CD14-positive monocyte (primary cell): ENCODE results near the gene IFIT5. TPM values are rescaled to one million over a fixed set of nuclear protein-coding genes. Genes with fewer than 3 reads are reported as not detected.
A peak's percentile ranks its signal among the peaks of the same experiment; 100 is the strongest.

Source experiments
- DNase-seq, 3 donors: peaks; one replicate each; pipeline ENCODE4 v3.0.0-alpha.2; 2011 to 2022
- H2AFZ ChIP-seq: 2 replicates; pipeline ENCODE4 v1.6.0; 2012; ENCODE audit warnings: mild to moderate bottlenecking, low read depth, low read length, inconsistent platforms; ENCODE audit not compliant: insufficient read depth, poor library complexity, severe bottlenecking
- H3K27ac ChIP-seq, 2 donors: 1 replicate in 1 of 2; 2 replicates in 1 of 2; pipeline ENCODE4 v1.5.1; 2012 to 2013; ENCODE audit warnings: low read length in 2 of 2, control low read depth in 1 of 2, inconsistent platforms in 1 of 2, low read depth in 1 of 2, mild to moderate bottlenecking in 1 of 2
- H3K27me3 ChIP-seq, 2 donors: one replicate each; pipeline versions ENCODE4 v1.6.0 to v1.6.1; 2011 to 2013; ENCODE audit warnings: low read length in 2 of 2; ENCODE audit not compliant: control insufficient read depth in 2 of 2, insufficient read depth in 2 of 2
- H3K36me3 ChIP-seq, 2 donors: replicated peaks in 1 of 2; 1 replicate in 1 of 2; 2 replicates in 1 of 2; pipeline versions ENCODE4 v1.5.1 to v1.6.1; 2012 to 2013; ENCODE audit warnings: low read length in 2 of 2, control low read depth in 1 of 2, inconsistent platforms in 1 of 2, mild to moderate bottlenecking in 1 of 2; ENCODE audit not compliant: insufficient read depth in 2 of 2, control insufficient read depth in 1 of 2
- H3K4me1 ChIP-seq, 2 donors: 1 replicate in 1 of 2; 2 replicates in 1 of 2; pipeline versions ENCODE4 v1.5.1 to v1.6.1; 2012 to 2013; ENCODE audit warnings: low read length in 2 of 2, control low read depth in 1 of 2, inconsistent platforms in 1 of 2, mild to moderate bottlenecking in 1 of 2, moderate library complexity in 1 of 2; ENCODE audit not compliant: insufficient read depth in 2 of 2, control insufficient read depth in 1 of 2
- H3K4me2 ChIP-seq: replicated peaks from 2 replicates; pipeline ENCODE3; 2012; ENCODE audit warnings: low read length, moderate library complexity, mild to moderate bottlenecking; ENCODE audit not compliant: poor library complexity, severe bottlenecking; ENCODE audit errors: extremely low read depth
- H3K4me3 ChIP-seq, 3 experiments: fragments of 200-600 bp in 1 of 3; sonication (generic) in 1 of 3; replicated peaks in 1 of 3; 1 replicate in 2 of 3; 2 replicates in 1 of 3; pipeline ENCODE4 v1.5.1; 2011 to 2013; ENCODE audit warnings: low read length in 3 of 3, mild to moderate bottlenecking in 3 of 3, control low read depth in 2 of 3, low read depth in 2 of 3, inconsistent platforms in 1 of 3, moderate library complexity in 1 of 3
- H3K79me2 ChIP-seq: 2 replicates; pipeline ENCODE4 v1.6.0; 2012; ENCODE audit warnings: mild to moderate bottlenecking, control low read depth, inconsistent platforms, low read length, moderate library complexity; ENCODE audit not compliant: insufficient read depth
- H3K9ac ChIP-seq: 2 replicates; pipeline ENCODE4 v1.6.0; 2017; ENCODE audit warnings: low read length, mild to moderate bottlenecking; ENCODE audit not compliant: insufficient read depth, poor library complexity, severe bottlenecking
- H3K9me3 ChIP-seq, 2 donors: replicated peaks in 1 of 2; 1 replicate in 1 of 2; 2 replicates in 1 of 2; pipeline versions ENCODE4 v1.5.1 to v1.6.1; 2012 to 2013; ENCODE audit warnings: low read length in 2 of 2, control low read depth in 1 of 2; ENCODE audit not compliant: control insufficient read depth in 1 of 2, insufficient read depth in 1 of 2
- H4K20me1 ChIP-seq: 2 replicates; pipeline ENCODE4 v1.6.0; 2012; ENCODE audit warnings: mild to moderate bottlenecking, low read length, control low read depth, moderate library complexity; ENCODE audit not compliant: insufficient read depth
- H3K27ac Mint-ChIP-seq, 7 donors: one replicate each; pipeline ENCODE4 v1.8.0; 2020; ENCODE audit warnings: mild to moderate bottlenecking in 7 of 7, mixed read lengths in 7 of 7, moderate library complexity in 6 of 7, inconsistent platforms in 2 of 7
- H3K27me3 Mint-ChIP-seq, 3 donors: one replicate each; pipeline ENCODE4 v1.8.0; 2021 to 2022; ENCODE audit warnings: low read depth in 3 of 3, mild to moderate bottlenecking in 3 of 3, mixed read lengths in 3 of 3, moderate library complexity in 3 of 3, inconsistent platforms in 1 of 3
- H3K36me3 Mint-ChIP-seq, 2 donors: one replicate each; pipeline ENCODE4 v1.8.0; 2020; ENCODE audit warnings: mixed read lengths in 2 of 2, inconsistent platforms in 1 of 2, mild to moderate bottlenecking in 1 of 2
- H3K4me1 Mint-ChIP-seq: one replicate; pipeline ENCODE4 v1.8.0; 2020; ENCODE audit warnings: mild to moderate bottlenecking, mixed read lengths
- H3K4me3 Mint-ChIP-seq, 2 donors: one replicate each; pipeline ENCODE4 v1.8.0; 2020; ENCODE audit warnings: mild to moderate bottlenecking in 2 of 2, mixed read lengths in 2 of 2, moderate library complexity in 1 of 2
- H3K9me3 Mint-ChIP-seq, 7 donors: one replicate each; pipeline ENCODE4 v1.8.0; 2020 to 2022; ENCODE audit warnings: mixed read lengths in 7 of 7, mild to moderate bottlenecking in 6 of 7, moderate library complexity in 6 of 7, inconsistent platforms in 2 of 7
- WGBS: methylation state at CpG from one replicate; pipeline ENCODE4 v1.1.5; 2013; ENCODE audit warnings: missing lambda C conversion rate; ENCODE audit not compliant: insufficient coverage; 5-methylcytosine and 5-hydroxymethylcytosine counted together
- intact Hi-C, 2 donors: fragments of 100-400 bp; cut with micrococcal nuclease; formaldehyde crosslinking; loops; one replicate each; pipeline versions ENCODE4 v1.15.0 to v1.15.1; 2023
- polyA plus RNA-seq, 3 donors: library from polyadenylated mRNA; depleted of rRNA in 1 of 3; unstranded in 2 of 3; stranded (reverse) in 1 of 3; fragments of 300-500 nt in 2 of 3; fragments of >200 nt in 1 of 3; fragmentation: Illumina TruSeq in 2 of 3; gene quantifications; 1 replicate in 2 of 3; 2 replicates in 1 of 3; pipeline ENCODE4 v1.2.3, GENCODE V29; 2012 to 2021
- TF ChIP-seq, protein P1 (sequence below): fragments of 200-600 bp; IDR thresholded peaks from one replicate; pipeline ENCODE4 v1.8.0; 2022; ENCODE audit warnings: antibody characterized with exemption, mild to moderate bottlenecking

IFIT5 gene
- polyA plus RNA-seq, 3 donors: 2.4 to 8.0 (median 5.8) TPM

DNA sequence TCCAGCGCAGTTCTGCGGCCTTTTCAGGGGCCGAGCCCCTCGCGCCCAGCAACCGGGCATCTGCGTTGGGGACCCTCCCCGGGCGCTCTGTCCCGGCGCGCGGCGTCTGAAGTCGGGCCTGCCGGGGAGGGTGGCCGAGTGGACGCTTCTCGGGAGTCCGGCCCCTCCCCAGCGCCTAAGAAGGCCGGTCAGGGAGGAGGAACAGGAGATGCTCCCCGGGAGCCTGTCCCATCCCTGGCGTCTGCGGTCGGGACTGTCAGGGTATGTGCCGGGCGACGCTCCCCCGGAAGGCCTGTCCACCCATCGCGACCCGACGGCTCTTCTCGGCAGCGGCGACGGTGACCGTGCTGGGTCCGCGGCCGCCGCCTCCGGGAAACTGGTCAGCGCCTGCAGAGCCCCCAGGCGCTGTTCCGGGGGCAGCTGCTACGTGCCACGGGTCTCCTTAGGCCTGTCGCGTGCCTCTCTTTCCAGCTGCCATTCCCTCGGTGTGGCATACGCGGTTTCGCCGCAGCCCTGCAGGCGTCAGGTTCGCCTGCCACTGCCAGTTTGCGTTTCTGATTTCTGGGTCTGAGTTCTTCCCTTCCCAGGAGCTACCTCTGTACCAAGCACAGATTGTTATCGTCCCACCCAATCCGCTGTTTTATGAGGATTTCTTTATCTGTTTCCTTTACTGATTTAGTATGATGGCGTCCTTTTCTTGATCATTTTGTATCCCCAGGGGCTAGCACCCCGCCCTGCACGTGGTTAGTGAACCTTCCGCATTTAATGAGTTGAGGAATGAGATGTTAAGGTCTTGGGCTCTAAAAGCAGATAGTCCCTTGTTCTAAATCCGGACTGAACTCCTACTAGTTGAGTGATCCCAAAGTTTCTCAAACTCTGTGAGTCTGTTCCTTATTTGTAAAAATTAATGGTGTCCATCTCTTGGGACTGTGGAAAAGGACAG is 782 bp downstream of the IFIT5 start:
- H3K79me2 ChIP-seq: peaks cover 52% of the 10 kb centered on the region
- under 1% methylated on average over 61 of the region's 66 CpGs for WGBS

DNA sequence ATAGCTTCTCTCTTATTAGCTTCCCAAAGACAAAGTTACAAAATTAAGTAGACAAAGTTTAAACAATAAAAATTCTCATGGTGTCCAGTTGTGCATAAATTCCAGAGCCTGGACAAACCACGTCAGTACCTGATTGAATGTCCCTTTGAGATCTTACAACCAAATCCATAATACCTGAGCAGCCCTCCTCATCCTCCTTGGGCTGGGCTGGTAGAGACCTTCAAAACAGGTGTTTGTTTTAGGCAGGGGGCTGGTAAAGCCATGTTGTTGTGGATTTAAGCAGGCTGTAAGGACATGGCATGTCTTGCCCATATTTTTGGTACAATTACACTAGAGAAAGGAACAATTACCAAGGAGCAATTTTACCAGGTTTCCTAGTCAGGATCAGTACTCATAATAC is 2.1 kb downstream of the IFIT5 start:
- TF ChIP-seq, protein P1, sequence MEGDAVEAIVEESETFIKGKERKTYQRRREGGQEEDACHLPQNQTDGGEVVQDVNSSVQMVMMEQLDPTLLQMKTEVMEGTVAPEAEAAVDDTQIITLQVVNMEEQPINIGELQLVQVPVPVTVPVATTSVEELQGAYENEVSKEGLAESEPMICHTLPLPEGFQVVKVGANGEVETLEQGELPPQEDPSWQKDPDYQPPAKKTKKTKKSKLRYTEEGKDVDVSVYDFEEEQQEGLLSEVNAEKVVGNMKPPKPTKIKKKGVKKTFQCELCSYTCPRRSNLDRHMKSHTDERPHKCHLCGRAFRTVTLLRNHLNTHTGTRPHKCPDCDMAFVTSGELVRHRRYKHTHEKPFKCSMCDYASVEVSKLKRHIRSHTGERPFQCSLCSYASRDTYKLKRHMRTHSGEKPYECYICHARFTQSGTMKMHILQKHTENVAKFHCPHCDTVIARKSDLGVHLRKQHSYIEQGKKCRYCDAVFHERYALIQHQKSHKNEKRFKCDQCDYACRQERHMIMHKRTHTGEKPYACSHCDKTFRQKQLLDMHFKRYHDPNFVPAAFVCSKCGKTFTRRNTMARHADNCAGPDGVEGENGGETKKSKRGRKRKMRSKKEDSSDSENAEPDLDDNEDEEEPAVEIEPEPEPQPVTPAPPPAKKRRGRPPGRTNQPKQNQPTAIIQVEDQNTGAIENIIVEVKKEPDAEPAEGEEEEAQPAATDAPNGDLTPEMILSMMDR: no peak
- Mint-ChIP-seq H3K4me1 (peaks cover 47% of the 10 kb centered on the region), H3K4me3 (peak overlapping the region in 1 of 2 donors; percentile 99), H3K9me3 (peaks cover 5 to 10% (median 9%) of the 10 kb centered on the region in 7 donors), H3K27me3 (peaks cover 0 to 6% (median 0%) of the 10 kb centered on the region in 3 donors), H3K27ac (no peak overlapping the region), H3K36me3 (peaks cover 35 to 46% of the 10 kb centered on the region in 2 donors)
- no peak overlapping the region for H3K27ac ChIP-seq
- peak overlapping the region in 1 of 3 experiments; percentile 95 for H3K4me3 ChIP-seq
- H2AFZ ChIP-seq: no peak overlapping the region
- H3K9me3 ChIP-seq: peaks cover 6% of the 10 kb centered on the region in 2 donors
- peaks cover 52% of the 10 kb centered on the region for H3K79me2 ChIP-seq
- no peak overlapping the region for H3K9ac ChIP-seq
- peaks cover 14 to 38% of the 10 kb centered on the region in 2 donors for H3K36me3 ChIP-seq
- intact Hi-C loops: loop anchor here in 1 of 2 donors (10.0 kb wide), 1 partner anchor 112 kb away; the partner anchor contains the start of gene IFIT2
- peaks cover 53% of the 10 kb centered on the region for H4K20me1 ChIP-seq
- peak overlapping the region; percentile 76 for H3K4me2 ChIP-seq
- no peaks in the 10 kb centered on the region for H3K27me3 ChIP-seq
- no peak for DNase-seq
- whole genome bisulfite sequencing: no CpG with 5 or more reads among the region's 1 CpG
- H3K4me1 ChIP-seq: peaks cover 21 to 25% of the 10 kb centered on the region in 2 donors

More for the DNA sequence above, 782 bp downstream of the IFIT5 start:
- Histone ChIP-seq H4K20me1 (peaks cover 40% of the 10 kb centered on the region), H3K4me2 (peak overlapping the region; percentile 76), H3K36me3 (peaks cover 9 to 25% of the 10 kb centered on the region in 2 donors), H3K27ac (peak overlapping the region; percentile 89 to 94), H3K9me3 (peaks cover 6% of the 10 kb centered on the region in 2 donors), H3K4me1 (peaks cover 29 to 36% of the 10 kb centered on the region in 2 donors), H2AFZ (peak overlapping the region; percentile 97), H3K27me3 (no peaks in the 10 kb centered on the region), H3K4me3 (peak overlapping the region; percentile 71 to 95 (median 72)), H3K9ac (peak overlapping the region; percentile 96)
- DNase-seq: peak; percentile 20 to 43 (median 40)
- peaks cover 5 to 10% (median 9%) of the 10 kb centered on the region in 7 donors for H3K9me3 Mint-ChIP-seq
- H3K27me3 Mint-ChIP-seq: peaks cover 0 to 8% (median 0%) of the 10 kb centered on the region in 3 donors
- H3K27ac Mint-ChIP-seq: peak overlapping the region; percentile 77 to 97 (median 94)
- intact Hi-C loops: loop anchor here in 1 of 2 donors (10.0 kb wide), 1 partner anchor 110 kb away; the partner anchor contains the start of gene IFIT2
- H3K4me1 Mint-ChIP-seq: peaks cover 57% of the 10 kb centered on the region
- TF ChIP-seq, protein P1: no peak
- peak overlapping the region; percentile 89 to 99 for H3K4me3 Mint-ChIP-seq
- H3K36me3 Mint-ChIP-seq: peaks cover 24 to 33% of the 10 kb centered on the region in 2 donors
